AG09309 (cell line): ENCODE data around the gene BAAT.

Experiments used
- DNase-seq: peaks from one replicate; pipeline ENCODE4 v3.0.0-alpha.2; 2010; ENCODE audit warnings: low read depth
- H3K4me3 ChIP-seq: 2 replicates; pipeline ENCODE4 v1.5.1; 2011; ENCODE audit warnings: mild to moderate bottlenecking, low read depth, low read length, moderate library complexity; ENCODE audit not compliant: control insufficient read depth
- TF ChIP-seq, protein P1 (sequence below): IDR thresholded peaks from 2 replicates; pipeline ENCODE4 v1.5.1; 2011; ENCODE audit warnings: mild to moderate bottlenecking, low read depth, low read length, inconsistent platforms; ENCODE audit not compliant: insufficient read depth, control insufficient read depth; ENCODE audit errors: missing control alignments

Gene BAAT

DNA sequence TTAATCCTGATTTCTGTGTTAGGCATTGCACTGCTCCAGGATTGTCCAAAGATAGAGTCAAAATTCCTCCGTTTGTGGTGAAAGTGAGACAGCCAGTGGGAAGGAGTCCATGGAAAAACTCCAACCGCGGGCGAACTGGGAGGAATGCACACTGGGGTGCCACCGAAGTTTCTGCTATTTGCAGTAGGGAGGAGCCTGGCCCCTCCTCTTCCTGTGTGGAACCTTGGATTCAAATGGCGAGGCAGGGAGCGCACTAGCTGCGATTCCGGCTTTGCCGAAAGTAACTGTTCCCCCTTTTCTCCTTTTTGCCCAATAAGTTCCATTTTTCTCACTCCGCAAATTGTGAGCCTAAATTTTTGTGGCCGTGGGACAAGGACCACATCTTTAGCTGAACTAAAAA is 9.3 kb downstream of the BAAT start:
- TF ChIP-seq, protein P1, sequence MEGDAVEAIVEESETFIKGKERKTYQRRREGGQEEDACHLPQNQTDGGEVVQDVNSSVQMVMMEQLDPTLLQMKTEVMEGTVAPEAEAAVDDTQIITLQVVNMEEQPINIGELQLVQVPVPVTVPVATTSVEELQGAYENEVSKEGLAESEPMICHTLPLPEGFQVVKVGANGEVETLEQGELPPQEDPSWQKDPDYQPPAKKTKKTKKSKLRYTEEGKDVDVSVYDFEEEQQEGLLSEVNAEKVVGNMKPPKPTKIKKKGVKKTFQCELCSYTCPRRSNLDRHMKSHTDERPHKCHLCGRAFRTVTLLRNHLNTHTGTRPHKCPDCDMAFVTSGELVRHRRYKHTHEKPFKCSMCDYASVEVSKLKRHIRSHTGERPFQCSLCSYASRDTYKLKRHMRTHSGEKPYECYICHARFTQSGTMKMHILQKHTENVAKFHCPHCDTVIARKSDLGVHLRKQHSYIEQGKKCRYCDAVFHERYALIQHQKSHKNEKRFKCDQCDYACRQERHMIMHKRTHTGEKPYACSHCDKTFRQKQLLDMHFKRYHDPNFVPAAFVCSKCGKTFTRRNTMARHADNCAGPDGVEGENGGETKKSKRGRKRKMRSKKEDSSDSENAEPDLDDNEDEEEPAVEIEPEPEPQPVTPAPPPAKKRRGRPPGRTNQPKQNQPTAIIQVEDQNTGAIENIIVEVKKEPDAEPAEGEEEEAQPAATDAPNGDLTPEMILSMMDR: no peak
- no peak overlapping the region for H3K4me3 ChIP-seq
- DNase-seq: no peak

DNA sequence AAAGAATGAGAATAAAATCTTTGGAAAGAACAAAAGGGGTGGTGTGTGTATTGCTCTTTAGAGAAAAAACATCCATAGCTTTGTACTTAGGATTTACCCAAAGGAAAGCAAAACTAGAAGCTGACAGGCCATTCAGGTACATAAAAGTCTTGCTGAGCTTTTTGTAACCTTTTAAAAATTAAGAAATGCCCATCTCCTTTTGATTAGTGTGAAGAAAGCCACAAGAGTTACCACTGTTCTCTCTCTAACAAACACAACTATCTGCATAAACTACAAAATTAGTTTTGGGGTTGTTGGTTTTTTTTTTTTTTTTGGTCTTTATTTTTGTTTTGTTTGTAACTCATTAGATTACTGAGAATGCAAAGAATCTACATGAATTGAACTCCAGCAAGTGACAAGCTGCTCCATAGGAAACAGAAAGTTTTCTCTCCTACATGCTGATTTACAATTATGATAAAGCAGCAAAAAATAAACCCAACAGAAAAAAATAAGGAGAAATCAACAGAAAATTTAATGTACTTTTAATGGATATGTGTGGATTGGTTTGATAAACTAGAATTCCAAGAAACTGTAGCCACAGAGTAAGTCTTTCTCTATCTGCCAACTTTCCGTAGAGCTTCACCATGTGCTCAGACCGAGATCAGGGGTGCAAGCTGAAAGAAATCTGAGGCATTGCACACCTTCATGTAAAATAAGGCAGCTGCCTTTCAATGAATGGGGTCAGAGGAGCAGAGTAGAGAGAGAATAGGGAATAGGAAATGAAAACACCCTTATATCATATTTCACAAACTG is 12.3 kb downstream of the BAAT start:
- no peak overlapping the region for H3K4me3 ChIP-seq
- DNase-seq: no peak
- TF ChIP-seq, protein P1: no peak

DNA sequence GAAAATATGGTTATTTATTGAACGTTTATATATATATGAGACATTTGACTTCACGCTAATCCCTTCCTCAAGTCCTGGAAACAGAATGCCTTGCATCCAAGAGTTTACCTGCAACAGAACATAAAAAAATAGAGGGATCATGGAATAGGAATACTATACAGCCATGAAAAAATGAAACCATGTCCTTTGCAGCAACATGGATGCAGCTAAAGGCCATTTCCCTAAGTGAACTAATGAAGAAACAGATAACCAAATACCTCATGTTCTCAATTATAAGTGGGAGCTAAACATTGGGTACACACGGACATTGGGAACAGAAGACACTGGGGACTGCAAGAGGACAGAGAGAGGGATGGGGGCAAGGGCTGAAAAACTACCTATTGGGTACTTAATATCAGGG is 13.0 kb downstream of the BAAT start:
- TF ChIP-seq, protein P1: no peak
- no peak overlapping the region for H3K4me3 ChIP-seq
- DNase-seq: no peak

GRCh38 chr9:101369884-101370531 is 14.8 kb downstream of the BAAT start:
- no peak for DNase-seq
- no peak overlapping the region for H3K4me3 ChIP-seq
- TF ChIP-seq, protein P1: no peak

DNA sequence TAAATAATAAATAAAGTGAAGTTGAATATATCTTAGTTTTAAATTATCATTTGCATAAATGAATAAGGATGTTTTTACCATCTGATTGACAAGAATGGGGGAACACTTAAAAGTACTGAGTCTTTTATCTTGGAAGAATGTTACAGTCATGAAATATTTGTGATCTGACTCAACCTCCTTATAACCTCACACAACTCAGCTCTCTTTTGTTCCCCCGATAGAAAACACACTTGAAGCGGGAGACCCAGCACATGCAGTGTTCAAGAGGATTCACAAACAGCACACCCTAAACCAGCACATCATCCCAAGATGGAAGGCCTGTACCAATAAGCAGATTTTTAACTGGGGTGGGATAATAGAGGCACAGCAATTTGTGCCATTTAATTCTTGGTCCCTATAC is 15.5 kb downstream of the BAAT start:
- H3K4me3 ChIP-seq: no peak overlapping the region
- DNase-seq: no peak
- TF ChIP-seq, protein P1: no peak

- H3K4me3 ChIP-seq: no peak overlapping the region
- no peak for DNase-seq
- TF ChIP-seq, protein P1: no peak
Measured at GRCh38 chr9:101367323-101367722, 17.5 kb downstream of the BAAT start.
